Keratinocyte (primary cell): ENCODE measurements around the gene CLN6.

Source experiments
- EZH2 ChIP-seq: IDR thresholded peaks from one replicate; pipeline ENCODE4 v1.6.1; 2012; ENCODE audit warnings: inconsistent platforms, mild to moderate bottlenecking, low read length, moderate library complexity
- TF ChIP-seq, protein P1 (sequence below), 3 experiments: IDR thresholded peaks in 1 of 3; conservative IDR thresholded peaks in 1 of 3; optimal IDR thresholded peaks in 1 of 3; 2 replicates in 2 of 3; 3 replicates in 1 of 3; pipeline versions ENCODE3 to v1.5.1; 2011; ENCODE audit warnings: low read length in 3 of 3, mild to moderate bottlenecking in 3 of 3, moderate library complexity in 2 of 3, control low read depth in 1 of 3, inconsistent platforms in 1 of 3; ENCODE audit not compliant: insufficient read depth in 2 of 3; ENCODE audit errors: extremely low read depth in 1 of 3

DNA sequence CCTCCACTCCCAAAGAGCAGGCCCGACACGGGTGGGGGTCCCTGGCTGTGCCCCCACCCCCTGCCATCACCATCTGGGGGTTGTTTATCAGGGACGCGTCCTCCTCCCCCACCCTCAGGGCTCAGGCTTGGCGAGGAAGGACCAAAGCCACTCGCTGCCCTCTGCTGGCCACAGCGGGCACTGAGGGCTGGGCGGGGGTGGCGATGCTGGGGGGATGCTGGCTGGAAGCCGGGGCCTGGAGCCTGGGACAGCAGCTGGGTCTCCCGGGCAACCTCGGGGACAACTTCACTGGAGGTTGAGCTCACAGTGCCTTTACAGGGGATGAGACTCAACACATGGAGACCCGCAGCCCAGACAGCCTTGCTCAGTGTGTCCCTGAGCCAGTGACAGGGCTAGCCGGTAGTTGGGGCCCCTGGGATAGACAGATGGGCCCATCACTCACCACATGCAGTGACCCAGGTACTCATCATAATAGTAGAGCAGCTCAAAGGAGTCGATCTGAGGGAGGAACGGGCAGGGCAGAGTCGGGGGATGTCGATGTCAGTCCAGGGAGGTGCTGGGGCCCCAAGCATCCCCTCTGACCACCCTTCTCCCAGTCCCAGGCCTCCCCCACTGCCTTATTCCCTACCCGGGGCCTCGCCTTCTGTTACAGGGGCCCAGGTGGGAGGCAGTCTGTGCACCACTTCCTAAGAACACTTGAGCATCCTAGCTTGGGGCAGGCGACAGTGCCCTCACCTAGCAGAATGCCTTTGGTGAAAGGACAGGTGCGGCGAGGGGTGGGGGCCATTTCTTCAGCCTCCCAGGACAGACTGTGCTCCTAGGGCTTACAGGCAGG is 18.5 kb downstream of the CLN6 start:
- TF ChIP-seq, protein P1, sequence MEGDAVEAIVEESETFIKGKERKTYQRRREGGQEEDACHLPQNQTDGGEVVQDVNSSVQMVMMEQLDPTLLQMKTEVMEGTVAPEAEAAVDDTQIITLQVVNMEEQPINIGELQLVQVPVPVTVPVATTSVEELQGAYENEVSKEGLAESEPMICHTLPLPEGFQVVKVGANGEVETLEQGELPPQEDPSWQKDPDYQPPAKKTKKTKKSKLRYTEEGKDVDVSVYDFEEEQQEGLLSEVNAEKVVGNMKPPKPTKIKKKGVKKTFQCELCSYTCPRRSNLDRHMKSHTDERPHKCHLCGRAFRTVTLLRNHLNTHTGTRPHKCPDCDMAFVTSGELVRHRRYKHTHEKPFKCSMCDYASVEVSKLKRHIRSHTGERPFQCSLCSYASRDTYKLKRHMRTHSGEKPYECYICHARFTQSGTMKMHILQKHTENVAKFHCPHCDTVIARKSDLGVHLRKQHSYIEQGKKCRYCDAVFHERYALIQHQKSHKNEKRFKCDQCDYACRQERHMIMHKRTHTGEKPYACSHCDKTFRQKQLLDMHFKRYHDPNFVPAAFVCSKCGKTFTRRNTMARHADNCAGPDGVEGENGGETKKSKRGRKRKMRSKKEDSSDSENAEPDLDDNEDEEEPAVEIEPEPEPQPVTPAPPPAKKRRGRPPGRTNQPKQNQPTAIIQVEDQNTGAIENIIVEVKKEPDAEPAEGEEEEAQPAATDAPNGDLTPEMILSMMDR (optimal IDR thresholded peaks at IDR 0.05 in 1 of 3, IDR thresholded peaks at IDR 0.05 in 1 of 3, conservative IDR thresholded peaks at IDR 0.05 in 1 of 3; ENCODE audit: extremely low read depth in 1 of 3, insufficient read depth in 2 of 3, low read length in 3 of 3) = peak; percentile 56 to 88 (median 88)
- no peak for TF ChIP-seq EZH2
